Measurements from ENCODE around the gene TMEM25.
"Not testable (repeated sequence)": the region's sequence is repeated elsewhere in the genome, so short reads cannot be mapped to it uniquely, and the experiment has no call there.

The TMEM25 gene

GRCh38 chr11:118532852-118533768 lies 2.1 kb downstream of the TMEM25 start:
- no peak for DNase-seq

- no peak for DNase-seq
These were observed 3.1 kb downstream of the TMEM25 start for GRCh38 chr11:118533769-118534729.

DNA sequence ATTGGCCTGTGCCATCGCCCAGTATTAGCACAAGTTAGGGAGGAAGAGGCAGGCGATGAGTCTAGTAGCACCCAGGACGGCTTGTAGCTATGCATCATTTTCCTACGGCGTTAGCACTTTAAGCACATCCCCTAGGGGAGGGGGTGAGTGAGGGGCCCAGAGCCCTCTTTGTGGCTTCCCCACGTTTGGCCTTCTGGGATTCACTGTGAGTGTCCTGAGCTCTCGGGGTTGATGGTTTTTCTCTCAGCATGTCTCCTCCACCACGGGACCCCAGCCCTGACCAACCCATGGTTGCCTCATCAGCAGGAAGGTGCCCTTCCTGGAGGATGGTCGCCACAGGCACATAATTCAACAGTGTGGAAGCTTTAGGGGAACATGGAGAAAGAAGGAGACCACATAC lies 4.3 kb downstream of the TMEM25 start:
- DNase-seq = no peak

DNA sequence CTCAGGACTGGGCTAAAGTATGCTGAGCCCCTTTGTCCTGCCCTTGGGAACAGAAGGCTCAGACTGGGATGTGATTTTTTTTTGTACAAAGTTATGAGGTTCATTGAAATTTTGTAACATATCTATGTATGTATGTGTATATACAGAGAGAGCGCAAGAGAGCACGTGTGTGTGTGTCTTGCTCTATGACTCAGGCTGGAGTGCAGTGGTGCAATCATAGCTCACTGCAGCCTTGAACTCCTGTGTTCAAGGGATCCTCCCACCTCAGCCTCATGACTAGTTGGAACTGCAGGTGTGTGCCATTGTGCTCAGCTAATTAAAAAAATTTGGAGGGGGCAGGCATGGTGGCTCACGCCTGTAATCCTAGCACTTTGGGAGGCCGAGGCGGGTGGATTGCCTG lies 5.7 kb downstream of the TMEM25 start:
- no peak for DNase-seq

GRCh38 chr11:118537409-118537980 lies 6.5 kb downstream of the TMEM25 start:
- DNase-seq = no peak

DNA sequence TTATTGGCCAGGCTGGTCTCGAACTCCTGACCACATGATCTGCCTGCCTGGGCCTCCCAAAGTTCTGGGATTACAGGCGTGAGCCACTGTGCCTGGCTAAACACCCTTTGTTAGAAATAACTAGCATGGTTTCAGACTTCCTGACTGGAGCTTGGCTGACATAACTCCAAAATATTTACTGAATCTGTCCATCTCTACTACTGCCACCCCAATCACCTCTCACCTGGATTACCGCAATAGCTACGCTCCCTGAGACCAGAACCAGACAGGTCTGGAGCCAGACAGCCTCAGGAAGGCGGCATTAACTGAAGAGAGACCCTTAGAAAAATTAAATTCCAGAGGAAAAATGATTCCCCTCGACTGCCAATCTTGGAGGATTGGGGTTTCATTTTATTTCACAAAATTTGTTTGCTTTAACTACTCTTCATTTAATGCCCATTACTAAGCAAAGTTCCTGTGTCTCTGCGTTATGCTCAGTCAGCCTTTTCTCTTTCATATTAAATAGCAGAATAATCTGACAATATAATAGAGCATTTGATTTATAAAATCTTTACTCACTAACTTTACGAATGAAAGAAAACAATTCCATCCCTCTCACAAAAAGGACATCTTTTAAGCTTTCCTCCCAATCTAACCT lies 13.1 kb downstream of the TMEM25 start:
- no peak for DNase-seq

DNA sequence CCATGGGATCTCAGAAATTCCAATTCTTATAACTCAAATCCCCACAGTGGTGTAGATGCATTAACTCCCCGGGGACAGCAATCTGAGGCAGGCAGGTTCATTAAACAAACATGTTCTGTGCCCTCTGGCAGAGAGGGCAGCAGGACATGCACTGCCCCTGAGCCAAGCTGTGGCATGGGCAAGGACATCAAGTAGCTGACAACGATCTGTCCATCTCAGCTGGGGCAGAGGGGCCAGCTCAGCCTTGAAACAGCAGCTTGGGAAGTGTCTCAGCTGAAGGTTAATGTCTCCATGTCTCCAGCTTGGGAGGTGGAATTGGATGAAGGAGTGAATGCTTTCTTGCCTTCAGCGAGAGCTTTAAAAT lies 13.6 kb downstream of the TMEM25 start:
- DNase-seq = no peak

GRCh38 chr11:118545533-118545932 lies 14.5 kb downstream of the TMEM25 start:
- DNase-seq = no peak

GRCh38 chr11:118547132-118547531 lies 16.1 kb downstream of the TMEM25 start:
- DNase-seq = no peak

DNA sequence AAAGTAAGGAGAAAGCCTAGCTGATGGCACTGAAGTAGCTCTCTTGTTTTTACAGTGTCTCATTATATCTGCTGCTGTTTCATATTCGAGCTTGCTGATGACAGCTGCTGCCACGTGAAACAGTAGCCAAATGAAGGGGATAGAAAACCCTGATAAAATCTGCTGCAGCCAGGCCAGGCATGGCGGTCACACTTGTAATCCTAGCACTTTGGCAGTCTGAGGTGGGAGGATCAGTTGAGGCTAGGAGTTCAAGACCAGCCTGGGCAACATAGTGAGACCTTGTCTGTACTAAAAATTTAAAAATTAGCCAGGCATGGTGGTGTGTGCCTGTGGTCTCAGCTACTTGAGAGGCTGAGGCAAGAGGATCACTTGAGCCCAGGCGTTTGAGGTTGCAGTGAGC lies 21.3 kb downstream of the TMEM25 start:
- no peak for DNase-seq

- no peak for DNase-seq
These were observed 29.8 kb downstream of the TMEM25 start for GRCh38 chr11:118560806-118561205.

DNA sequence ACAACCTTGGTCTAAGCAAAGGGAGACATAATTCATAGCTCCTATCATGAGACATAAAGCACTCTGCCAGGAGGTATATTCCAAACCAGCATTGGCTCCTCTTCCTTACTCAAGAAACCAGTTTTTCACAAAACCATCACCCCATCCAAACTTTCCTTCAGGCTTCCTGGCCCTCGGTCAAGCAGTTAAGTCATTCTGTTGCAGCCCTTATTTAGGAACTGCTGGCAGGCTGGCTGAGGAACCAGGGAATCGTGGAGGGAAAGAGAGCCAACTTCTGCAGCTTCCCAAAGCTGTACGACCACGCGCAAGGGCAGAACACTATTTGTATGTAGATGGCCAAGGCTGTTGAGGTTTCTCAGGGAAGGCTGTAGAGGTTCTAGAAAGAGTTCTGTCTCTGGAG lies 34.1 kb downstream of the TMEM25 start:
- DNase-seq = no peak

DNA sequence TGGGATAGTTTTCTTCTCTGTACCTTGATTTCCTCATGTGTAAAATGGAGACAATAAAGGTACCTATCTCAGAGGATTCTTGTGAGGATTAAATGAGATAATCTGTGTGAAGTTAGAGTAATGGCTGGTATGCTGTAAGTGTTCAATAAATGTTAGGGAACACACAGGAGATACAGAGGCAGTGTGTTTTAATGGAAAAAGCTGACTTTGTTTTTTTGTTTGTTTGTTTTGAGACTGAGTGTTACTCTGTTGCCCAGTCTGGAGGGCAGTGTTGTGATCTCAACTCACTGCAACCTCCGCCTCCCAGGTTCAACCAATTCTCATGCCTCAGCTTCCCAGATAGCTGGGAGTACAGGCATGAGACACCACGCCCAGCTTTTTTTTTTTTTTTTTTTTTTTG lies 38.7 kb downstream of the TMEM25 start:
- DNase-seq = no peak

- no peak for DNase-seq
These were observed 39.8 kb downstream of the TMEM25 start for GRCh38 chr11:118570787-118571186.

- DNase-seq = not testable (repeated sequence)
These were observed 40.7 kb downstream of the TMEM25 start for GRCh38 chr11:118571701-118572060.

DNA sequence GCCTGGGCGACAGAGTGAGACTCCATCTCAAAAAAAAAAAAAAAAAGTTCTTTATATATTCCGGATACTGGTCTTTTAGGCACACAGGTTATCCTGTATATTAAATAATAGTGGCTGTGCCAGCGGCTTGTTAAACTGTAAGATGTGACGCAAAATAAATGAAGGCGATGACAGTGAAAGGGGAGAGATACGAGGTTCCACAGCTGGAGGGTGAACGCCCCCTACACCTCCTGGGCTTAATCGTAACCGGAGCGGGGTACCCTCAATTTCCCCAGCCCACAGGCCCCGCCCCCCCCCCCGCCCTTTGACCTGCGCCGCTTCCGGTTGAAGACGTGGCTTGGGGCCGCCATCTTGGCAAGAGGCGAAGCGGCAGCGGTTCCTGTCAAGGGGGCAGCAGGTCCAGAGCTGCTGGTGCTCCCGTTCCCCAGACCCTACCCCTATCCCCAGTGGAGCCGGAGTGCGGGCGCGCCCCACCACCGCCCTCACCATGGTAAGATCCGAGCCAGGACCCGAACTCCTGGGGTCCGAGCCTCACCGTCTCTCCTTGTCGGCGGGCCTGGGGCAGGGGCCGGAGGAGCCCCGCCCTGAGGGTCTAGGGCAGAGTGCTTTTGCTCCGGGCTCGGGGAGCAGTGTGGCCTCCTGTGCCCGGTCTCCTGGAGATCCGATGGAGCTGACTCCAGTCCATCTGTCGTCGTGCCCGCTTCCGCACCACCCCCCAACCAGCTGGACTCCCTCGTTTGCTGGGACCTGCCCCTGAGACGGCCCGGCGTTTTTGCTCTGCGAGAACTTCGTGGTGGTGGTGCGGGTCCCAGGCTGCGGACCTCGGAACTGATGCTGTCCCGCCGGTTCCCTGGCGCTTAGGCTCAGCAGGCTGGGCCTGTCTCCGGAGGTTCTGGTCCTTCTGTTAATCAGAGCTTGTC lies 41.3 kb downstream of the TMEM25 start, which contains the start of gene ARCN1:
TSS of gene ARCN1 (plus strand) at position 349 of the 920 bp plus-strand sequence. CDS start at position 488, 139 bp downstream.
- DNase-seq = peak; percentile 72

- DNase-seq = no peak
These were observed 42.1 kb downstream of the TMEM25 start for GRCh38 chr11:118572981-118573550.

DNA sequence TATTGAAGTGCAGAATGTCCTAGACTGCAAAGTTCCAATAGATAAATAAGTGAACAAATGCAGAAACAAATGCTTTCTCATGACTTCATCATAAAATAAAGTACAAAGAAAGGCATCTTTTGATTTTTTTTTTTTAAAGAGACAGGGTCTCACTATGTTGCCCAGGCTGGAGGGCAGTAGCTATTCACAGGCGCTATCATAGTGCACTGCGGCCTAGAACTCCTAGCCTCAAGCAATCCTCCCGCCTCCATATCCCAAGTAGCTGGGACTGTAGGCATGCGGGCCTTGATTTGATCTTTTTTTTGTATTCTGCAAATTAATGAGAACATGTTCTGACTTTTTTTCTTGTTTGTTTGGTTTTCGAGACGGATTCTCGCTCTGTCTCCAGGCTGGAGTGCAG lies 43.6 kb downstream of the TMEM25 start:
- DNase-seq = no peak

DNA sequence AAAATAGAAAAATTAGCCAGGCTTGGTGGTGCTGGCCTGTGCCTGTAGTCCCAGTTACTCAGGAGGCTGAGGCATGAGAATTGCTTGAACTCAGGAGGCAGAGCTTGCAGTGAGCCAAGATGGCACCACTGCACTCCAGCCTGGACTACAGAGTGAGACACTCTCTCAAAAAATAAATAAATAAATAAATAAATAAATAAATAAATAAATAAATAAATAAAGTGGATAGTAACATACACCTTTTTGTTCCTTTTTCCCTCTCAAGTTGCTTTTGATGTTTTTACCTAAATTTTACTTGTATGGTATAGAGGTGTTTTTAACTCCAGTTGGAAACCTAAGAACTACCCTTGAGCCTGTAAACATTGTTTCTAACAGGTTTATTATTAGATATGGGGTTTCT lies 47.0 kb downstream of the TMEM25 start:
- not testable (repeated sequence) for DNase-seq

GRCh38 chr11:118581057-118581456 lies 50.1 kb downstream of the TMEM25 start:
- no peak for DNase-seq
